Dendritic cell treated with granulocyte-macrophage colony-stimulating factor and Interleukin-4, amounts not matched to agents 40 ng/mL and 50 ng/mL, for 4 days (primary cell): ENCODE data around the gene TGFBR2.
"Not testable (repeated sequence)": the region's sequence is repeated elsewhere in the genome, so short reads cannot be mapped to it uniquely, and the experiment has no call there.

ENCODE experiments used
- H3K27ac Mint-ChIP-seq: one replicate; pipeline ENCODE4 v1.8.0; 2022; ENCODE audit warnings: mild to moderate bottlenecking, mixed read lengths
- H3K27me3 Mint-ChIP-seq: one replicate; pipeline ENCODE4 v1.8.0; 2022; ENCODE audit warnings: mild to moderate bottlenecking, mixed read lengths
- H3K36me3 Mint-ChIP-seq: one replicate; pipeline ENCODE4 v1.8.0; 2022; ENCODE audit warnings: low read depth, mixed read lengths
- H3K4me1 Mint-ChIP-seq: one replicate; pipeline ENCODE4 v1.8.0; 2022; ENCODE audit warnings: low read depth, mixed read lengths
- H3K4me3 Mint-ChIP-seq: one replicate; pipeline ENCODE4 v1.8.0; 2022; ENCODE audit warnings: mild to moderate bottlenecking, moderate library complexity, mixed read lengths
- H3K9me3 Mint-ChIP-seq: one replicate; pipeline ENCODE4 v1.8.0; 2022; ENCODE audit warnings: mixed read lengths
- intact Hi-C: fragments of 100-400 bp; cut with micrococcal nuclease; formaldehyde crosslinking; loops from one replicate; pipeline ENCODE4 v1.15.0; 2022

Gene TGFBR2

DNA sequence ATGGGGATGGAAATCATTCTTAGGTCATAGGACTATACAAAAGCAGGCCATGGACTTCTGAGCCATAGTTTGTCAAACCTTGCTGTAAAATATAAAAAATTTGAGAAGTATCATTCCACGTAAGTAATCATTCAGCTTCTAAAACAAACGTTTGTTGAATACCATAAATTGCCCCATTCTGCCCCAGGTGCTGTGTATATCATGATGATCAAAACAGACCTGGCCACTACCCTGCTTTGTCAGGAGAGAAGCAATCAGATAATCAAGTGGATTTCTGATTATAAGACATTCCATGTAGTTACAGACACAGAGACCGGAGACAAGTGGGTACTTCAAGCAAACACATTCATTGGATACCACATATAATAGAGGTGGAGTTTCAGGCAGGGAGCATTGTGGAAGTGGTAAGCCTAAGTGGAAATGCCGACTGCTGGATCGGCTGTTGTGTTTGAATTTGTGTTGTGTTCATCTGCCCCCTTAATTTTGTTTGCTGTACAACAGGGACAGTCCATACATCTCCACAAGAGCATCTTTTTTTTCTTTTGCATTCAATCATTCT lies 61.7 kb downstream of the TGFBR2 start:
- no peaks in the 10 kb centered on the region for H3K27me3 Mint-ChIP-seq
- H3K4me1 Mint-ChIP-seq: peaks cover 53% of the 10 kb centered on the region
- peaks cover 64% of the 10 kb centered on the region for H3K36me3 Mint-ChIP-seq
- intact Hi-C loops: no loop called here
- H3K27ac Mint-ChIP-seq: peak overlapping the region; percentile 46
- no peak overlapping the region for H3K4me3 Mint-ChIP-seq
- no peaks in the 10 kb centered on the region for H3K9me3 Mint-ChIP-seq

- intact Hi-C loops, H3K4me3 Mint-ChIP-seq, H3K27me3 Mint-ChIP-seq, H3K27ac Mint-ChIP-seq, H3K9me3 Mint-ChIP-seq: not testable (repeated sequence)
- H3K36me3 Mint-ChIP-seq: peaks cover 66% of the 10 kb centered on the region
- H3K4me1 Mint-ChIP-seq: peaks cover 47% of the 10 kb centered on the region
Observed at GRCh38 chr3:30669360-30669934, 63.0 kb downstream of the TGFBR2 start.

GRCh38 chr3:30670292-30670691 lies 63.9 kb downstream of the TGFBR2 start:
- peak overlapping the region; percentile 22 for H3K27ac Mint-ChIP-seq
- peaks cover 74% of the 10 kb centered on the region for H3K36me3 Mint-ChIP-seq
- H3K9me3 Mint-ChIP-seq: no peaks in the 10 kb centered on the region
- no peak overlapping the region for H3K4me3 Mint-ChIP-seq
- peaks cover 47% of the 10 kb centered on the region for H3K4me1 Mint-ChIP-seq
- intact Hi-C loops: no loop called here
- H3K27me3 Mint-ChIP-seq: no peaks in the 10 kb centered on the region

DNA sequence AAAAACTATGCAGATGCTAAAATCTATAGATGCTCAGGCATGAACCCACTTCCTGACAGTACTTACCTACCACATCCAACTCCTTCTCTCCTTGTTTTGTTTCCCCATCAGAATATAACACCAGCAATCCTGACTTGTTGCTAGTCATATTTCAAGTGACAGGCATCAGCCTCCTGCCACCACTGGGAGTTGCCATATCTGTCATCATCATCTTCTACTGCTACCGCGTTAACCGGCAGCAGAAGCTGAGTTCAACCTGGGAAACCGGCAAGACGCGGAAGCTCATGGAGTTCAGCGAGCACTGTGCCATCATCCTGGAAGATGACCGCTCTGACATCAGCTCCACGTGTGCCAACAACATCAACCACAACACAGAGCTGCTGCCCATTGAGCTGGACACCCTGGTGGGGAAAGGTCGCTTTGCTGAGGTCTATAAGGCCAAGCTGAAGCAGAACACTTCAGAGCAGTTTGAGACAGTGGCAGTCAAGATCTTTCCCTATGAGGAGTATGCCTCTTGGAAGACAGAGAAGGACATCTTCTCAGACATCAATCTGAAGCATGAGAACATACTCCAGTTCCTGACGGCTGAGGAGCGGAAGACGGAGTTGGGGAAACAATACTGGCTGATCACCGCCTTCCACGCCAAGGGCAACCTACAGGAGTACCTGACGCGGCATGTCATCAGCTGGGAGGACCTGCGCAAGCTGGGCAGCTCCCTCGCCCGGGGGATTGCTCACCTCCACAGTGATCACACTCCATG lies 65.3 kb downstream of the TGFBR2 start:
- intact Hi-C loops: no loop called here
- Mint-ChIP-seq H3K27ac (peak overlapping the region; percentile 30), H3K4me3 (no peak overlapping the region), H3K36me3 (peaks cover 89% of the 10 kb centered on the region), H3K9me3 (no peaks in the 10 kb centered on the region), H3K27me3 (no peaks in the 10 kb centered on the region), H3K4me1 (peaks cover 53% of the 10 kb centered on the region)

DNA sequence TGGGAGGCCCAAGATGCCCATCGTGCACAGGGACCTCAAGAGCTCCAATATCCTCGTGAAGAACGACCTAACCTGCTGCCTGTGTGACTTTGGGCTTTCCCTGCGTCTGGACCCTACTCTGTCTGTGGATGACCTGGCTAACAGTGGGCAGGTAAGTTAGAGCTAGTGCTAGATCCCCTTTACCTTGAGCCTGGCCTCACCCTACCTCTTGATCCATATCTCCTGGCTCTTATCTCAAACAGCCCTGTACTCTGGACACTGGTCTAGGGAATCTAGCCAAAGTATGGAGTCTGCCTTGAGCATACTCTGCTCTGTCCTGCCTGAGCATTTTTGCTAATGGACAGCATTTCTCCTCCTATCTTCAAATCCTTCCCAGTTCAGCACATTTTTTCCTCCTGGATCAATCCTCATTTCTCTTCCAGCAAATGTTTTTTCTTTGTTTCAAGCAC lies 65.9 kb downstream of the TGFBR2 start:
- H3K27me3 Mint-ChIP-seq: no peaks in the 10 kb centered on the region
- H3K9me3 Mint-ChIP-seq: no peaks in the 10 kb centered on the region
- no peak overlapping the region for H3K4me3 Mint-ChIP-seq
- H3K27ac Mint-ChIP-seq: peak overlapping the region; percentile 30
- intact Hi-C loops: no loop called here
- H3K36me3 Mint-ChIP-seq: peaks cover 95% of the 10 kb centered on the region
- H3K4me1 Mint-ChIP-seq: peaks cover 59% of the 10 kb centered on the region

GRCh38 chr3:30672959-30673358 lies 66.6 kb downstream of the TGFBR2 start:
- H3K36me3 Mint-ChIP-seq: peaks cover 100% of the 10 kb centered on the region
- H3K4me1 Mint-ChIP-seq: peaks cover 65% of the 10 kb centered on the region
- no peaks in the 10 kb centered on the region for H3K27me3 Mint-ChIP-seq
- peak overlapping the region; percentile 30 for H3K27ac Mint-ChIP-seq
- intact Hi-C loops: no loop called here
- no peaks in the 10 kb centered on the region for H3K9me3 Mint-ChIP-seq
- H3K4me3 Mint-ChIP-seq: no peak overlapping the region

- no peak overlapping the region for H3K27ac Mint-ChIP-seq
- H3K4me3 Mint-ChIP-seq: no peak overlapping the region
- H3K27me3 Mint-ChIP-seq: no peaks in the 10 kb centered on the region
- peaks cover 59% of the 10 kb centered on the region for H3K4me1 Mint-ChIP-seq
- intact Hi-C loops: no loop called here
- no peaks in the 10 kb centered on the region for H3K9me3 Mint-ChIP-seq
- peaks cover 100% of the 10 kb centered on the region for H3K36me3 Mint-ChIP-seq
Observed at GRCh38 chr3:30673425-30674341, 67.3 kb downstream of the TGFBR2 start.

- Mint-ChIP-seq H3K36me3 (peaks cover 99% of the 10 kb centered on the region), H3K4me3 (no peak overlapping the region), H3K27ac (peak overlapping the region; percentile 20), H3K4me1 (peaks cover 65% of the 10 kb centered on the region), H3K27me3 (no peaks in the 10 kb centered on the region), H3K9me3 (no peaks in the 10 kb centered on the region)
- intact Hi-C loops: no loop called here
Observed at GRCh38 chr3:30675006-30675405, 68.6 kb downstream of the TGFBR2 start.

DNA sequence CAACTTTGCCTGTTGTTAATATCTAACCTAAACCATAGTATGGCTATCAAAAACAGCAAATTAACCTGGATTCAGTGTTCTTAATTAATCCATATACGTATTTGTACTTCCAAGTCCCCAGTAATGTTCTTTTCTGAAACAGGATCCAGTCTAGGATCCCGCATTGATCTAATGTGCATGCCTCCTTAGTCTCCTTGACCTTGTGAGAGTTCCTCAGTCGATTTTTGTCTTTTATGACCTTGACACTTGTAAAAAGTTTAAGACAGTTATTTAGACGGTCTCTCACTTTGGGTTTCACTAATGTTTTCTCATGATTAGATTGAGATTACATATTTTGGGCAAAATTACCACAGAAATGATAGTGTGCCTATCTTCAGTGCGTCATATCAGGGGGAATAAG lies 69.4 kb downstream of the TGFBR2 start:
- Mint-ChIP-seq H3K9me3 (no peaks in the 10 kb centered on the region), H3K27ac (peak overlapping the region; percentile 20), H3K4me1 (peaks cover 70% of the 10 kb centered on the region), H3K4me3 (no peak overlapping the region), H3K36me3 (peaks cover 99% of the 10 kb centered on the region), H3K27me3 (no peaks in the 10 kb centered on the region)
- intact Hi-C loops: no loop called here

DNA sequence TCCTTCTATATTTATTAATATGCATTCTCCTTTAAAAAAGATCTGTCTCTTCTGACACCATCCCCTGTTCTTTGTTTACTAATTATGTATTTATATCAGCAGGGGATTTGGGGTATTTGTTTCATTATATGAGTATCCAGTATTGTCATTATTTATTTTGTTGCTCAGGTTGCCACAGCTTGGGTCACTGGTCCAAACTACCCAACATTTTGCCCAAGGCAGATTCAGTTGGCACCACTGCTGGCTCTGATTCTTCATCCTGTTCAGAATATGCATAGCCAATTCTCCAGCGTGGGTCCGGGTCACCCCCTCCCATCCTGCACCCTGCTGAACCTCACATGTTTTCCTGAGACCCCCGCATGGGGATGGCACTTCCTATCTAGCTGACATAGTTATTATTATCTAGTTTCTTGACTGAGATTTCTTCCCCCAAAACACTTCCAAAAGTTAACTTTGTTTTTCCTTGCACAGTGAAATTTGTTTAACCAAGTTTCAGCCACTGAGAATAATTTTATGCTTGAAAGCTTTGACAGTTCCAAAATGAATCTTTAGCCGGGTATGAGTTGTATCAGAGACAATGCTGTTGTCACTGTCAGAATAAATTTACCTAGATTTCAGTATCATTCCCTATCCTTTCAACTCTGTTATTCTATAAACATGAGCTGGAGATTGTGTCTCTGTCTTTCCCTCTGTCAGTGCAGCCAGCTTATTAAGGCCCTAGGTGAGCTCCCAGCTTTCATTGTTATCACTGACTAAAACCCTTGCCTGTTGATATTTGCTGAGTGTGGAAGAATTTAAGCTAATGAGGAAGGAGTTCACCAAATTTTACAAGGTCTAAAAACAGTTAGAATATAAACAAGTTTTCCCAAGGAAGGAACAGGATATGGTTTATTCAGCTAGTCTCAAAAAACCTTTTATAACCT lies 70.3 kb downstream of the TGFBR2 start:
- H3K27ac Mint-ChIP-seq: no peak overlapping the region
- H3K27me3 Mint-ChIP-seq: no peaks in the 10 kb centered on the region
- H3K36me3 Mint-ChIP-seq: peaks cover 99% of the 10 kb centered on the region
- intact Hi-C loops: no loop called here
- H3K4me1 Mint-ChIP-seq: peaks cover 70% of the 10 kb centered on the region
- no peak overlapping the region for H3K4me3 Mint-ChIP-seq
- H3K9me3 Mint-ChIP-seq: no peaks in the 10 kb centered on the region

DNA sequence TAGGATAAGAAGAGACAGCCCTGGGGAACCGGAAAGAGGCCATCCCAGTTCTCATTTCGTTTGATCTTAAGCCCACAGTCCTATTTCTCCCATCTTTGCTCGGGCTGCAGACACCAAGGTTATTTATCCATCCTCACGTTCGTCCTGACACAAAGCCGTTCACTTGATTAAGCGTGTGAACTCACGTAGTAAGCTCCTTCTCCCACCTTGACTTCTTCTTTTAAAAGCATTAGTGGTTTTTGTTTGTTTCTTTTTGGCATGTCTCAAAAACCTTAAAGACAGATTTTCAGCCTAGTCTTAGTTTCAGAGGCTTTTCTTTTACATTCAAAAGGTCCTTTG lies 70.9 kb downstream of the TGFBR2 start:
- no peaks in the 10 kb centered on the region for H3K9me3 Mint-ChIP-seq
- peaks cover 71% of the 10 kb centered on the region for H3K4me1 Mint-ChIP-seq
- no peak overlapping the region for H3K27ac Mint-ChIP-seq
- H3K27me3 Mint-ChIP-seq: no peaks in the 10 kb centered on the region
- peaks cover 99% of the 10 kb centered on the region for H3K36me3 Mint-ChIP-seq
- no peak overlapping the region for H3K4me3 Mint-ChIP-seq
- intact Hi-C loops: no loop called here

- no peaks in the 10 kb centered on the region for H3K27me3 Mint-ChIP-seq
- H3K27ac Mint-ChIP-seq: peak overlapping the region; percentile 19
- peaks cover 69% of the 10 kb centered on the region for H3K4me1 Mint-ChIP-seq
- peaks cover 93% of the 10 kb centered on the region for H3K36me3 Mint-ChIP-seq
- H3K9me3 Mint-ChIP-seq: no peaks in the 10 kb centered on the region
- intact Hi-C loops: no loop called here
- H3K4me3 Mint-ChIP-seq: no peak overlapping the region
Observed at GRCh38 chr3:30679045-30679444, 72.6 kb downstream of the TGFBR2 start.
